Activated CD4-positive, alpha-beta T cell treated with anti-CD3 and anti-CD28 coated beads, Interleukin-2, amount 50 U/mL, for 1 hour (primary cell): ENCODE data around the gene UBASH3B.

Experiments
- DNase-seq: peaks from one replicate; pipeline ENCODE4 v3.0.0-alpha.2; 2020

The UBASH3B gene

DNA sequence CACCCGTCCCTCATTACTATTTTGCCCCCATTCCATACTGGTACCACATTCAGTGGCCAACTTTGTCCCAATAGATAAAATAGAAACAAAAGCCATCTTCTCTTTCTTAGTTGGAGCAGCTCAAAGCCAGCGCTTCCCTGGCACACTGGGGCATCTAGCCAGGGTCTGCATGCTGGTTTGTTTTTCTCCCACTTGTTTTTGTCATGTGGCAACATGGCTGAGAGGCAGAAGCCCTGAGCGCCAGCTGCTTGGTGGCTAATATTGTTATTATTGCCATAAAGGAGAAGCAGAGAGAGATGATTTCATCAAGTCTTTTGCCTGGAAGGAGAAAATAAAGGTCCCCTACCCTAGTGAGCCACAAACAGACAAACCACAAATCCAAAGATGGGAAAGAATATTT, 134.4 kb downstream of the UBASH3B start:
- no peak for DNase-seq

DNA sequence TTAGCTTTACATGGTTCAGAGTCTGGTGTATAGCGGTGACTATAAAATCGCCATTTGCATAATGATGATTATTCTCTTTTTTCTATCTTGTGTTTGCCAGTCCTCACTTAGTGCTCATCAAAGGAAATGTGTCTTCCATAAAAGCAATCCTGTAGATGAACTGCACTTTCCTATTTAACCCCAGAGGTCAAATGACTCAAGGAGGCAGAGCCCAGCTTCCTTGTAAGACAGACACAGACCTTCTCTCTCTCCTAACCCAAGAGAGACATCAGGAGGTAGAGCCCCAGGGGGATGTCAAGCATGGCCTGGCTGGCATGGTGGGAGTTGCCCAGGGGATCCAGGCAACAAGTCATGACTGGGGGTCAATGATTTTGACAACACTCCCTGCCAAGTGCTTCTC, 135.9 kb downstream of the UBASH3B start:
- DNase-seq: no peak

DNA sequence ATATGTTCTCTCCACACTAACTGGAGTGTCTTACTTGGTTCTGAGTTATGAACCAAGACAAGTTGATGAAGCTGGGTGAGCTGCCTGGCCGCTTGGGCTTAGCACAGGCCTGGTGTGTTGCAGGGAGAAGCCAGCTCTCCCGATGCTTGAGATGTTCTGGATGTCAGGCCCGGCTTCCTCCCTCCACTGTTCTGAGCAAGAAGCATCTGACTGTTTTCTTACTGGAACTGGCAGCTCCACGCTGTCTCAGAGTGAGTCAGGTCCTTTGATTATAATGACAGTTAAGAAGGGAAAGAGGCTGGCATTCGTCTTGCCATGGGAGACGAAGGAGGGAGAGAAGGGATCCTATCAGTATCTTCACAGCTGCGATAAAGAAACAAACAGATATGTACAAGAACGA, 136.3 kb downstream of the UBASH3B start:
- no peak for DNase-seq

DNA sequence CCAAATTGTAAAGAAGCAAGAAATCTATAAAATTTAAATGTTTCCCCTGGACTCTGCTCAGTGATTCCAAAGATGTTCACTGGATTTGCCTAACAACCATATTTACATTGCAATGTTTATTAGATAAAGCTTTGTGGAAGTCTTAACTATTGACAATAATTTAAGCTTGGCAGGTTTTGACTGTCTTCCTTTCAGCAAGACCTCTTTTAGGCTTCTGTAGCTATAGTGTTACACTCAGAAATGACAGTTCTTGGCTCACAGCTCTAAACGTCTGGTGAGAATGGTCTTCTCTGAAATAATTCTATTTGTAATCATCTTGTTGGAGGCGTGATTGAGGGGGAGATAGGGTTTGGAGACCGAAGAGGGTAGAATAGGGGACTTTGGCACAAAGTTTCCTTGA, 138.0 kb downstream of the UBASH3B start:
- DNase-seq: no peak

DNA sequence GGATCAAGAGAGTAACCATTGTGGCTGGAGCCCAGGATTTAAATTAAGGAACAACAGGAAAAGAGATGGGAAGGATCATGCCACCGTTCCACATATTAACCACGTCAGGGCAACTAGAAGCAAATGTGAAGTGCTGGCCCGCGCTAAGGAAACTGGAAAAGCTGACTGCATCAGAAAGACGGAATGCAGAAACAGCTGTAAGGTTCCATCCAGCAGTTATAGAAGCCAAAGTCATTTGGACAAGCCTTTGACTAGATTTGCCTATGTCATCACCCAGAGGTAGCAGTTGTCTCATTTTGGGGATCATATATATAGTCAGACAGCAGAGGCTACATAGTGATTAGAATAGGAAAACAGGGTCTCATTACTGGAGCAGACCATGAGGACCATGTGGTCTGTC, 139.8 kb downstream of the UBASH3B start:
- DNase-seq: no peak

DNA sequence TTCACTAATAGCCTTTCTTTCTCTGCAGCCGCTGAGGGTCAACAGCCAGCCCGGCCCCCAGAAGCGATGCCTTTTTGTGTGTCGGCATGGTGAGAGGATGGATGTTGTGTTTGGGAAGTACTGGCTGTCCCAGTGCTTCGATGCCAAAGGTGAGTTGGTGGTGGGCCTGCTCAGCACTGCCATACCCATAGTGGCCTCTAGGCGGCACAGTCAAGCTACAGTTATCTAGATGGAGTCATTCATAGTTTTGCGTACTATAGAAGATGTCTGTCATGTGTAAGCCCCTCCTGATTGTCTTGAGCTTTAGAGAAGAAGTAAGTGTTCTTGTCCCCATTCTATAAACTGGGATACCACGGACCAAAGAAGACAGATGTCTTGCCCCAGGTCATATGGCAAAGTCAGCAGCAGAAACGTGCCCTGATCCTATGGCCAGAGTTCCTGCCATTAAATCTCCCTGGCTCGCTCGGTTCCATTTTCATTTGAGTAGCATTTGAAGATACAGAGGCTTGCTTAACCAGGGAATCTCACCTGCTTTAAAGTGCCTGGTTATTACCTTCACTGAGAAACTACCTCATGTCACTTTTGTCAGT, 140.7 kb downstream of the UBASH3B start:
- DNase-seq: peak; percentile 66

DNA sequence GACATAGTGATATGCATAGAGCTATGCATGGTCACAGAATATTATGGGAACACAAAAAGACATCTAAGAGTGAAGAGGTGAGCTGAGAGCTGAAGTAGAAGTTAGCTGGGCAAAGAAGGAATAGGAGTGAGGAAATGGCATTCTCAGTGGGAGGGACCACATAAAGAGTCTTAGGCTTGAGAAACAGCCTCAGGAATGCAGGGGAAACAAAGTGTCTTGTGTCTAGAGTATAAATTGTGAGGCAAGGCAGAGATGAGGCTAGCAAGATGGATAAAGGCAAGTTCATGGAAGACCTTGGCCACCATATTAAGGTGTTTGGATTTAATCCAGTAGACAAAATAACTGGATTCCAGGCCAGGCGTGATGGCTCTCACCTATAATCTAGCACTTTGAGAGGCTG, 142.1 kb downstream of the UBASH3B start:
- no peak for DNase-seq

DNA sequence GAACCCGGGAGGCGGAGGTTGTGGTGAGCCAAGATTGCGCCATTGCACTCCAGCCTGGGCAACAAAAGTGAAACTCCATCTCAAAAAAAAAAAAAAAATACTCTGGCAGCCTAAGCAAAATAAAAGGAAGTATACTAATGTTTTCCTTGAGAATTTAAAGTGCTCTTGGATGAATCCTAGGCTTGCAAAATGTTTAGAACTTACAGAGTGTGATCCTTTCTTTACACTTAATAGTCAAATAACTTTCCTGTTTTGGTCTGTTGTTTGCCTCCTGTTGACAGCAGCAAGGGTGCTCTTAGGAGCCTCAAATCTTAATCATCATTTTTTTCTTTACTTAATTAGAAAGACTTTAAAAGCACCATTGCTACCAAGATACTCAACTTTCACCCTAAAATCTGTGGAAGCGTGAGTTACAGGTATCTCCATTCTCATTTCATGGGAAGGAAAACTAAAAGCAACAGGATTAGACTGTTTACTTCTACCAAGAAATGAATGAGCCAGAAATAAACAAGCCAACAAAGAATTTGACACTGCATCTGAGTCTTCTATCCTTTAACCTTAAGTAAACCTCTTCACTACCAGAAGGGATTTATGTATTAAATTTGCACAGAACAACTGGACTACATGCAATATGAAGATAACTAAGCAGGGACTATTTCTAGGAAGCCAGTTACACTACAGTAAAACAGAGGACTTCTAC, 144.0 kb downstream of the UBASH3B start:
- DNase-seq: no peak

DNA sequence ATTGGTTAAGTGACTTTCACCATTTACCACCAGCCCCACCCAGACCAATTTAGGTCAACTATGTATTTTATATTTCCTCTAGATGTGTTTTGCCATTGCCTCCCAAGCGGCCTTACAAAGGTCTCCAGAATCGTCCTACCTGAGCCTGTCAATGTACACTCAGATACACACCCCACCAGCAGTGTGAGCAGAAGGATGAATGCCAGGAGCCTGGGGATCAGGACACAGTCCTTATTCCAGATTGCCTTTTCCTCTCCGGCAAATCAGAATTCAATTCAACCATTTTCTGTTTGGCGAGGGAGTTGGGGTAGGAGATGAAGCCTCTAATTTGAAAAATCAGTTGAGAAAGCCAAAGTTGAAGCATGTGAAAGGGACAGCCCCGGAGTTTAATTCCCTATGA, 147.4 kb downstream of the UBASH3B start:
- DNase-seq: no peak

DNA sequence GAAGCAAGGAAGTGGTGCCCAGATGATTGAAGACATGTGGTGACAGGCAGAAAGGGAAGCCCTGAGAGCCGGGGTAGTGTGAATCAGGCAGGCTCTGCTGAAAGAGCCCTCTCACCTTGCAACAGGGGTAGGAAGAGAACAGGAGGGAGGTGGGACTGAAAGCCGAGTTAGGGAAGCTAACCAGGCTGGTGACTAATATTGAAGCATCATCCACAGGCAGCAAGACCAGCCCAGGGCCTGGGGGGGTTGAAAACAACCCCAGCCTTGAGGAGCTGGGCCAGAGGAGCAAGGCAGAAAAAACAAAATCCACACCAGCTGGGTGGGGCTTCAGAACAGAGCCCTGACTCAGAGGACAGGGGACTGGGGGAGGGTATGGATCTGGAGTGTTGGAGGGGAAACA, 147.8 kb downstream of the UBASH3B start:
- no peak for DNase-seq

DNA sequence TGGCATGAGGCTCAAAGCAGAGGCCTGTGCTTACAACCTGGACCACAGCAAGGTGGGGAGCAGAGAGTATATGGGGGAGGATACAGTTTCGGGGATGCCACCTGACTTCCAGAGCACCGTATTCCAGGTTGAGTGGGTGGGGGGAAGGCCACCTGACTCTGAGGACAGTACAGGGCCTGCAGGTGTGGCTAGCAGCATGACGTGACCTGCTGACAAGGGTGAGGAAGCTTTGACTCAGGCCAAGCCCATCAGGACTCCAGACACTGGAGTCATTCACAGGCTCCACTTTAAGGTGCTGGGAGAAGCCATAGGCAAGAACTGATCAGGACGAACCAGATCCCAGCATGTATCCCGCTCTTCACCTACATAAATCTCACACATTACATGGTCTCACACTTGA, 148.2 kb downstream of the UBASH3B start:
- DNase-seq: no peak

DNA sequence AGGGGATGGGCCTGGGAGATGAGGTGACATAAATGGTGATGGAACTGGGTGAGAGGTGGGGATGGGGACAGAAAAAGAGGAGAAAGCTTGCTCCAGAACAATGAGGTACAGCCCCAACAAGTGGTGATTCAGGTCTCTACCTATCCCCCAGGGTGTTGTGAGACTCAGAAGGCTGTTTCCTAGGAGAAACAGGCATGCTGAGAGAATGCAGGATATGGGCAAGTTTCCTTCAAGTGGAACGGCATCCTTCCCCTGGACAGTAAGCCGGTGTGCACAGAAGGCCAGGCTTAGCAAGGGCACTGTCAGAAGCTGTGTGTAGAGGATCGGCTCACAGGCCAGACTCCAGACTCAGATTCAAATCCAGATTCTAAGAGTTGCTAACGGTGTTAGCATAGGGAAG, 148.6 kb downstream of the UBASH3B start:
- no peak for DNase-seq

DNA sequence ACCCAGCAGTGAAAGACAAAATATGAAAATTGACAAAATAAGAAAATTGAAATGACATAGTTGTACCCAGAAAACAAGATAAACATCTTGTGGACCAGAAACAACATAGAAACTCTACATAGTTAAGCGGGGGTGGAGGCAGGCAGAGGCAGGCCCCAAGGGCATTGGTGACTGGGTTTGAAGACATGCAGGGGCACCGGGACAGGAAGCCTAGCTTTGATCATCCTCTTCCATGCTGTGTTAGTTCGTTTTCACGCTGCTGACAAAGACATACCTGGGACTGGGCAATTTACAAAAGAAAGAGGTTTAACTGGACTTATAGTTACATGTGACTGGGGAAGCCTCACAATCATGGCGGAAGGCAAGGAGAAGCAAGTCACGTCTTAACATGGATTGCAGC, 149.3 kb downstream of the UBASH3B start:
- DNase-seq: no peak

DNA sequence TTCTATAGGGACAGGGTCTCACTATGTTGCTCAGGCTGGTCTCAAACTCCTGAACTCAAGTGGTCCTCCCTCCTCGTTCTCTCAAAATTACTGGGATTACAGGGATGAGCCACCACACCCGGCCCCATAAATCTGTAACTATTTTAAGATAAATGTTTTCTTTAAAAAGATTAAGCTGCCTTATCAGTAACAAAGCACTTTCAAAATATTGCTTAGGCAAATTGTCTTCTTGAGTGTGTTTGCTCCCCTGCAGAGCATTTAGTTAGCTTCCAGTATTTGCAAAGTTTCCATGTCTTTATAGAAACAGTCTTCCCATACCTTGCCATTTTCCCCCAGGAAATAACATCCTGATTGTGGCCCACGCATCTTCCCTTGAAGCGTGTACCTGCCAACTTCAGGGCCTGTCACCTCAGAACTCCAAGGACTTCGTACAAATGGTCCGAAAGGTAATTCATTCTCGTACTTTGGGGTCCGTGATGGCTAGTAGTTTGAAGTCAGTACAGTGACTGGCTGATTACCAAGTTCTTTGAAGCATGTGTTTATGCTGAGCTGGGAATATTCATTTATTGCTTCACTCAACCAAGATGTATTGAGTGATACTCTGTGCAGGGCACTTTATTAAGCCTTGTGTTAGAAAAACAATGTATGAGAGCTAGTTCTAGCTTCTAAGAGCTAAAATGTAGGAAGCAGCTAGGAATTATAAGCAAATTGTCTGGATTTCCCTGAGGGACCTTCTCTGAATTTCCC, 152.4 kb downstream of the UBASH3B start:
- no peak for DNase-seq

DNA sequence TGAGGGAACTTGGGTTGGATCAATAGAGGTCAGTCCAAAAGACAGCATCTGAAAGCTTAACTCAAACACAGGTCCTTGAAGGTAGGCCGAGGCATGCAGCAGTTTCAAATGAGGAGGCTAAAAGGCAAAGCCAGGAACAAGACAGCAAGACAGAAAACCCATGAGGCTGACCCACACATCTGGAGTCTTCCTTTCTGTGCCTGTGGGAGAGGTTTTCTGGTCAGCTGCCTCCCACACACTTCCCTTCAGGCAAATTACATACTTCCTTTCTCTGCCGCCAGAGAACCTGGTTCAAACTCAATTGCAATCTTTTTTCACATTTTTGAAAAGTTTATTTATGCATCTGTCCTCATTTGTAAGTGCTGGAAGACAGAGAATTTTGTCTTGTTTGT, 153.0 kb downstream of the UBASH3B start:
- no peak for DNase-seq

DNA sequence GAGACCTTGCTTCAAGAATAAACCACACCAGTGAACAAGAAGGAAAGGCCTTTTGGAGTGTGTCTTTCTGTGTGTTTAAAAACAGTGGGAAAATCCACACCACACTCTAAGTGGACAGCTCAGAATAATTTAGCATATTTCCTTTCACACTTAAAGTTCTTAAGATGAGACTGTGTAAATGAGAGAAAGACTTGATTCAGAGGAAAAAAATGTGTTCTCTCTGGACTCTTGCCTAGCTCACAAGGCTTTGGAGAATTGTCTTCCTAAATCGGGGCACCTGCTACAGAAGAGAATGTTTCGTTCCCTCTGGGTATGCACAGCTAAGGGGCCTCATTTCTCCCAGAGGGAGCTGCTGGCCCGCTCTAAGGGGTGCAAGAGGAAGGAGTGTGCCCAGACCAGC, 154.3 kb downstream of the UBASH3B start:
- no peak for DNase-seq

DNA sequence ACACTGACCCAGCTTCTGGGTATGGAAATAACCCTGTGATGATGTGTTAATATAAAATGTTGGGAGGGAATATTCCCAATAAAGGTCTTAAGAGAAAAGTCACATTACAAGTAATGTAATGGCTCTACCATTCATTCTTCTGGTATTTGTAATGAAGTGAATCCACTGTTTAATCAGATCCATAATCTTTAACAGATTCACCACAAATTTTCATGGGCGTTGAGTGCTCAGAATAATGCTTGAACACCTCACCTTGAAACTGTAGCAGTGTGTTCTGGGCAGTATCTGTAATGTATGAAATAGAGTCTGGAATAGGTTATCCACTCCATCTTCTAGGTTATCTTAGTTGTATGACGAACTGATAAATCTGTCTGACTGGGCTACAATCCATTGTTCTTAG, 156.2 kb downstream of the UBASH3B start:
- no peak for DNase-seq

DNA sequence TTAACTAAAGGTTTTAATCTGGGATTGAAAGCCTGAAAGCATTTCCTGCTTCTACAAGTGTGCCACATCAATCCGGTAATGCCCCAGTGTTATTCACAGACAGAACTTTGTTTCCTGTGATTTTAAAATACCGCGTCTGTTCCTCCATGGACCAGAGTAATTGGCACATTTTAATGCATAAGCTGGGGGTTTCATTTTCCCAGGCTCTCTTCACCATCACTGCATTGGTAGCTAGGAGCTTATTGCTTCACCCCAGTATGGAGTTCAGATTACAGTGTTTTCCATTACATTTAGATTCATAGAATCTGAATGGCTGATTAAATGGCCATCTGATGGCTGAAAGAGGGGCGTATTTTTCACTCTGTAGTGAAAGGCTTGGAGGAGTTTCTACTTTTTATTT, 157.1 kb downstream of the UBASH3B start:
- DNase-seq: no peak

DNA sequence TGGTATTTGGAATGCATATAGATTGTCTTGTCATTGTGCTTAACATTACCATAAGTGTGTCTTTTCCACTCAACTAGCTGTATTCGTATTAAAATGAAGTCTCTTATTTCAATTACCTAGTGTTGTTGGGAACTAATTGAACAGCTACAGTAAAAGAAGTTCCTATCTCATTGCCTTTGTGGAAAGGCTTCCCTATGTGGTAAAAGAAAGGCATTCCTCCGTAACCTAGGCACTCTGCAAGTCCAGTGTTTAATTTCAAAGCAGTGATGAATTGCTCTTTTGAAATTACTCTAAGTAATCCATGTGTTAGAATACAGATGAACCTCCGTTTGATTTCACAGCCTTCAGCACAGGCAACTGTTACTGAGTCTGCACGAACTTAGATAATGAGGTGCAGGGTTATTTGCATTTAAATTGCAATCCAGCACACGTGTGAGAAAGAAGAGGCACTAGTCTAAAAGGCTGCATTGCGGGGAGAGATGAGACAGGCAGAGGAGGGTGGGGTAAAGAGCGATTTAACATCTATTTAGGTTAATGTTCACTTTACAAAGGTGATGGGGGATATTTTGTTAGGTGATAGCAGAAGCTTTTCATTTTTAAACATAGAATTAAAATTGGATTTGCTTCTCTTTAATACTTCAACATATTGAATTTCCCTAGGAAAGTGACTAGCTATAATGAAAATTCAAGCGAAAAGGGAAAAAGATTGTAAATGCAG, 157.8 kb downstream of the UBASH3B start:
- DNase-seq: no peak

DNA sequence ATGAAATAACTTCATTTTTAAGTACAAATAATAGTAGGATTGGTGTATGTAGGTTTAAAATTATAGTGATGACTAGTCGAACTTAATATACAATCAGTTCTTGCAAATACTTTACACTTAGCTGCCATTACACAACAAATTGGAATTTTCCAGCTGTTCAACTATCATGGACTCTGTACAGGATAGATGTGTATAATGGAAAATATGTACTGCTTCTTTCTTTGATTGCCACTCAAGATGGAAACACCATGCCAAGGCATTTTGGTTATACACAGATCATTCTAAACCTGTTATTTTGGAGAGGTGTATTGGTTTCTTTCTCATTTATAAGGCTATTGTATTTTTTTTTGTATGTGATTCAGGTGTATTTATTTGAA, 158.4 kb downstream of the UBASH3B start:
- DNase-seq: no peak

DNA sequence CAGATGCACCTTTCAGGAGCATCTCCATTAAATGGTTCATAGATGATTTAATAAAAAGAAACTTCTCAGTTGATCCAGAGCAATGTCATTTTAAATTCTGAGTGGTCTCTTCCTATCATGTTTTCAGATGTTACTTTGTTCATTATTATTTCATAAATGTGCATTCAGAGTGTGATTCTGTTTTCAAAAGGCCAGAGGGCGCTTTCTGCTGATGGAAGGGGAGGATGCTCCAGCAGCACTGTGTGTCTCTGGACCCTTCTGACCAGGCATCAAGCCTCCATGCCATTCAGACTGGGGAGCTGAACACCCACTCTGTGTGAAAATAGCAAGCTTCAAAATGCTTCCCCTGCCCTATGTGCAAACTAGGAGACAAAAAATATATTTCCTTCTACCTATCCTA, 158.9 kb downstream of the UBASH3B start:
- no peak for DNase-seq

DNA sequence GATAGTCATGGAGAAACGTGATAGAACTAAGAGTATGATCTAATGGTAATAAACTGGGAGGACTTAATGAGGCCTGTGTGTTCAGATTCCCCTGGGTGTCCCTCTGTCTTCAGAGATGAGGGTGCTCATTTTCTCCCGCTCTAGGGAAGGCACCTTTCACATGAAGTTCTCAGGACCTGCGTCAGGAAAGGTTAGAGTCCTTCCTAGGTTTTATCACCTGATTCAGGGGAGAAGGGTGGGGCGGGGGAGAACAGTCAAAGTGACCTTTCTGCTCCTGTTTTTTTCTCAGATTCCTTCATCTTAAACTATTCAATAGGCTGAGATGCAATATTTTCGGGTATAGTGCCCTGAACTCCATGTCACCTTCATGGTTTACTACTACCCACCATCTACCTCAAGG, 160.4 kb downstream of the UBASH3B start:
- no peak for DNase-seq

DNA sequence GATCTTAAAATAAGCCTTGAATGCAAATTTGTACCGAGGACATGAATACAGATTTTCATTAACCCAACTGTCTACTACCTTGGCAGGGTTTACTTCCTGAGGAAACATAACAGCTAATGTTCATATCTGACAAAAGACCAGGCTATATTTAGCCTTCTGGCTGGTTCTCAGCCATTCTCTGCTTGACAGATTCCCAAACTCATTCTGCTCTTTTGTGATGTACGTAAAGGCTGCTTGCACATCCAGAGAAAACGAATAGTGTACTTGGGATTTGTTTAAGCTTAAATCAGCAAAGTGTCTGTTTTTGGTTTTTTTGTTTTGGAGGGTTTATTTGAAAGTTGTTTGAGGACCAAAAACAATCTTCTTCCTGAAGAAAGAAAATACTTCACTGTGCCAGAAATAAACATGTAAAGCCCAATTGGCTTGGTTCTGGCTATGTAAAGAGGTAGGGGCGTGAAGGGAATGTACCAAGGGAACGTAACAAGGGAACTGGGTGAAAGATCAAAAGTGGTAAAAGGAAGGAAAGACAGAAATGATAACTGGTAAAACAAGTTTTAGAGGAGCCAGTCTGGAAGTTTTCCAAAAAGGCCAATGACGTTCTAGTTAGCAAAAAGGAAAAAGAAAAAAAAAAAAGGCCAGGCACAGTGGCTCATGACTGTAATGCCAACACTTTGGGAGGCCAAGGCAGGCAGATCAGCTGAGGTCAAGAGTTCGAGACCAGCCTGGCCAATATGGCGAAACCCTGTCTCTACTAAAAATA, 161.4 kb downstream of the UBASH3B start:
- no peak for DNase-seq
